ENCODE data around the gene GNAQ.

DNA sequence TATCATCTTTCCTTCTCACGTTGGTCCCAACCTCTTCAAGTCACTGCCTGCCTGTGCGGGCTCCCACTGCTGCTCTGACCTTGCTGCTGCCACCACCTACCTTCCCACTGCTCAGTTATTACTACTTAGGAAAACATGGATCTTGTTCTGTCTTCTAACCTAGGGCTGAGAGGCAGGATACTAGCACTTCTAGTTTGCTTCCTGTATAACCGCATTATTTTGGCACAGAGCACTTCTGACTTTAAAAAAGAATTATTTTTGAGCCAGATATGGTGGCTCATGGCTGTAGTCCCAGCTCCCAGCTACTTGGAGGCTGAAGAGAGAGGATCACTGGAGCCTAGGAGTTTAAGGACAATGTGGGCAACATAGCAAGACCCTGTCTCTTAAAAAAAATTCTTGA lies 248.1 kb downstream of the GNAQ start:
- TF ChIP-seq ZFY (CRISPR knock-in tag; IDR thresholded peaks at IDR 0.05) (no peak), POLR2A (IDR thresholded peaks at IDR 0.05; ENCODE audit: insufficient read depth in 1 of 2, low read depth in 2 of 2, low read length in 2 of 2) (no peak), ARNTL (CRISPR knock-in tag; IDR thresholded peaks at IDR 0.05) (no peak), MAZ (IDR thresholded peaks at IDR 0.05; ENCODE audit: borderline replicate concordance, low read depth, low read length) (no peak), MAZ (CRISPR knock-in tag; IDR thresholded peaks at IDR 0.05; ENCODE audit: low read depth) (no peak), NCOA5 (CRISPR knock-in tag; IDR thresholded peaks at IDR 0.05) (no peak), ZFX (CRISPR knock-in tag; IDR thresholded peaks at IDR 0.05; ENCODE audit: low read depth) (no peak), SIN3A (IDR thresholded peaks at IDR 0.05; ENCODE audit: borderline replicate concordance, low read depth, low read length) (no peak), ZNF556 (CRISPR knock-in tag; IDR thresholded peaks at IDR 0.05; ENCODE audit: borderline replicate concordance) (no peak), MLLT10 (CRISPR knock-in tag; IDR thresholded peaks at IDR 0.05) (no peak), TOE1 (CRISPR knock-in tag; IDR thresholded peaks at IDR 0.05) (no peak), ZNF20 (CRISPR knock-in tag; IDR thresholded peaks at IDR 0.05) (no peak)
- TF ChIP-seq, protein P1, sequence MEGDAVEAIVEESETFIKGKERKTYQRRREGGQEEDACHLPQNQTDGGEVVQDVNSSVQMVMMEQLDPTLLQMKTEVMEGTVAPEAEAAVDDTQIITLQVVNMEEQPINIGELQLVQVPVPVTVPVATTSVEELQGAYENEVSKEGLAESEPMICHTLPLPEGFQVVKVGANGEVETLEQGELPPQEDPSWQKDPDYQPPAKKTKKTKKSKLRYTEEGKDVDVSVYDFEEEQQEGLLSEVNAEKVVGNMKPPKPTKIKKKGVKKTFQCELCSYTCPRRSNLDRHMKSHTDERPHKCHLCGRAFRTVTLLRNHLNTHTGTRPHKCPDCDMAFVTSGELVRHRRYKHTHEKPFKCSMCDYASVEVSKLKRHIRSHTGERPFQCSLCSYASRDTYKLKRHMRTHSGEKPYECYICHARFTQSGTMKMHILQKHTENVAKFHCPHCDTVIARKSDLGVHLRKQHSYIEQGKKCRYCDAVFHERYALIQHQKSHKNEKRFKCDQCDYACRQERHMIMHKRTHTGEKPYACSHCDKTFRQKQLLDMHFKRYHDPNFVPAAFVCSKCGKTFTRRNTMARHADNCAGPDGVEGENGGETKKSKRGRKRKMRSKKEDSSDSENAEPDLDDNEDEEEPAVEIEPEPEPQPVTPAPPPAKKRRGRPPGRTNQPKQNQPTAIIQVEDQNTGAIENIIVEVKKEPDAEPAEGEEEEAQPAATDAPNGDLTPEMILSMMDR (CRISPR knock-in tag; IDR thresholded peaks at IDR 0.05): no peak

Data from HepG2 (cell line).